Rectal smooth muscle tissue (tissue), 1 donor: ENCODE data around the gene CHMP3.
"Not testable (repeated sequence)": the region's sequence is repeated elsewhere in the genome, so short reads cannot be mapped to it uniquely, and the experiment has no call there.

Experiments
- H3K27ac ChIP-seq: one replicate; pipeline ENCODE4 v1.7.0; 2013; ENCODE audit warnings: low read depth, low read length, inconsistent platforms
- H3K27me3 ChIP-seq: one replicate; pipeline ENCODE4 v1.7.0; 2013; ENCODE audit warnings: low read length; ENCODE audit not compliant: control insufficient read depth, insufficient read depth
- H3K36me3 ChIP-seq: one replicate; pipeline ENCODE4 v1.7.0; 2013; ENCODE audit warnings: low read length; ENCODE audit not compliant: control insufficient read depth, insufficient read depth
- H3K4me1 ChIP-seq: one replicate; pipeline ENCODE4 v1.7.0; 2013; ENCODE audit warnings: low read length; ENCODE audit not compliant: control insufficient read depth, insufficient read depth
- H3K4me3 ChIP-seq: one replicate; pipeline ENCODE4 v1.7.0; 2013; ENCODE audit warnings: low read length
- H3K9ac ChIP-seq: one replicate; pipeline ENCODE4 v1.7.0; 2013; ENCODE audit warnings: low read length

CHMP3 gene

GRCh38 chr2:86562922-86563649 lies at the start of gene CHMP3:
Gene CHMP3, minus strand, starts transcription at chr2:86563443. Its CDS starts 95 bp downstream, at chr2:86563348.
- no peaks in the 10 kb centered on the region for H3K27me3 ChIP-seq
- peak within 1 kb of the TSS; percentile 100 for H3K27ac ChIP-seq
- H3K4me3 ChIP-seq = peak within 1 kb of the TSS; percentile 96
- H3K9ac ChIP-seq = peak within 1 kb of the TSS; percentile 98
- H3K36me3 ChIP-seq = no peaks in the 10 kb centered on the region
- H3K4me1 ChIP-seq = peaks cover 12% of the 10 kb centered on the region

GRCh38 chr2:86610871-86611270 lies 47.6 kb upstream of the CHMP3 start:
- no peak overlapping the region for H3K4me3 ChIP-seq
- H3K9ac ChIP-seq = no peak overlapping the region
- no peaks in the 10 kb centered on the region for H3K27me3 ChIP-seq
- H3K27ac ChIP-seq = no peak overlapping the region
- H3K36me3 ChIP-seq = peaks cover 21% of the 10 kb centered on the region
- no peaks in the 10 kb centered on the region for H3K4me1 ChIP-seq

- no peak overlapping the region for H3K4me3 ChIP-seq
- no peak overlapping the region for H3K9ac ChIP-seq
- H3K27ac ChIP-seq = no peak overlapping the region
- no peaks in the 10 kb centered on the region for H3K27me3 ChIP-seq
- H3K36me3 ChIP-seq = peaks cover 22% of the 10 kb centered on the region
- no peaks in the 10 kb centered on the region for H3K4me1 ChIP-seq
These were observed 45.7 kb upstream of the CHMP3 start for GRCh38 chr2:86608832-86609410.

GRCh38 chr2:86603905-86604304 lies 40.7 kb upstream of the CHMP3 start:
- Histone ChIP-seq H3K36me3 (peaks cover 10% of the 10 kb centered on the region), H3K4me3 (no peak overlapping the region), H3K27me3 (no peaks in the 10 kb centered on the region), H3K9ac (no peak overlapping the region), H3K4me1 (peaks cover 5% of the 10 kb centered on the region), H3K27ac (no peak overlapping the region)

GRCh38 chr2:86598966-86599365 lies 35.7 kb upstream of the CHMP3 start:
- H3K9ac ChIP-seq = no peak overlapping the region
- no peak overlapping the region for H3K4me3 ChIP-seq
- peak overlapping the region; percentile 52 for H3K27ac ChIP-seq
- peaks cover 13% of the 10 kb centered on the region for H3K4me1 ChIP-seq
- H3K36me3 ChIP-seq = peaks cover 4% of the 10 kb centered on the region
- H3K27me3 ChIP-seq = no peaks in the 10 kb centered on the region

- H3K36me3 ChIP-seq = no peaks in the 10 kb centered on the region
- H3K4me3 ChIP-seq = no peak overlapping the region
- H3K27ac ChIP-seq = no peak overlapping the region
- no peaks in the 10 kb centered on the region for H3K27me3 ChIP-seq
- peaks cover 31% of the 10 kb centered on the region for H3K4me1 ChIP-seq
- no peak overlapping the region for H3K9ac ChIP-seq
These were observed 32.9 kb upstream of the CHMP3 start for GRCh38 chr2:86596118-86596517.

- no peaks in the 10 kb centered on the region for H3K36me3 ChIP-seq
- no peak overlapping the region for H3K4me3 ChIP-seq
- no peak overlapping the region for H3K9ac ChIP-seq
- H3K27me3 ChIP-seq = no peaks in the 10 kb centered on the region
- peaks cover 24% of the 10 kb centered on the region for H3K4me1 ChIP-seq
- H3K27ac ChIP-seq = peak overlapping the region; percentile 84
These were observed 30.0 kb upstream of the CHMP3 start for GRCh38 chr2:86593266-86593665.

- Histone ChIP-seq H3K36me3 (no peaks in the 10 kb centered on the region), H3K27me3 (no peaks in the 10 kb centered on the region), H3K27ac (peak overlapping the region; percentile 84), H3K4me3 (no peak overlapping the region), H3K4me1 (peaks cover 24% of the 10 kb centered on the region), H3K9ac (no peak overlapping the region)
These were observed 29.4 kb upstream of the CHMP3 start for GRCh38 chr2:86592547-86593230.

GRCh38 chr2:86589701-86590100 lies 26.5 kb upstream of the CHMP3 start:
- H3K27me3 ChIP-seq, H3K27ac ChIP-seq, H3K4me3 ChIP-seq, H3K9ac ChIP-seq, H3K36me3 ChIP-seq: not testable (repeated sequence)
- H3K4me1 ChIP-seq = peaks cover 18% of the 10 kb centered on the region

GRCh38 chr2:86584151-86584913 lies 21.1 kb upstream of the CHMP3 start:
- H3K27me3 ChIP-seq = no peaks in the 10 kb centered on the region
- no peak overlapping the region for H3K27ac ChIP-seq
- no peaks in the 10 kb centered on the region for H3K36me3 ChIP-seq
- H3K4me1 ChIP-seq = no peaks in the 10 kb centered on the region
- no peak overlapping the region for H3K9ac ChIP-seq
- no peak overlapping the region for H3K4me3 ChIP-seq

GRCh38 chr2:86580560-86580959 lies 17.3 kb upstream of the CHMP3 start:
- Histone ChIP-seq H3K4me3 (no peak overlapping the region), H3K9ac (no peak overlapping the region), H3K4me1 (no peaks in the 10 kb centered on the region), H3K27me3 (no peaks in the 10 kb centered on the region), H3K36me3 (no peaks in the 10 kb centered on the region), H3K27ac (no peak overlapping the region)

GRCh38 chr2:86577817-86578456 lies 14.7 kb upstream of the CHMP3 start:
- Histone ChIP-seq H3K4me1 (no peaks in the 10 kb centered on the region), H3K9ac (no peak overlapping the region), H3K27ac (no peak overlapping the region), H3K36me3 (no peaks in the 10 kb centered on the region), H3K27me3 (no peaks in the 10 kb centered on the region), H3K4me3 (no peak overlapping the region)
